Right cardiac atrium (tissue), 5 donors: ENCODE results near the gene TEKT5. TPM values are rescaled to one million over a fixed set of nuclear protein-coding genes. Genes with fewer than 3 reads are reported as not detected.
"Not testable (repeated sequence)": the region's sequence is repeated elsewhere in the genome, so short reads cannot be mapped to it uniquely, and the experiment has no call there.

Experiments used
- ATAC-seq, 2 donors: fragments of 200-7000 bp; cut with Tn5 transposase; one replicate each; pipeline versions ENCODE4 v1.8.0 to v1.9.1; 2020; ENCODE audit warnings: moderate library complexity in 2 of 2, mild to moderate bottlenecking in 1 of 2
- DNase-seq, 3 donors: peaks; one replicate each; pipeline ENCODE4 v3.0.0-alpha.2; 2020
- H3K27ac ChIP-seq: one replicate; pipeline ENCODE4 v1.5.1; 2013; ENCODE audit warnings: mild to moderate bottlenecking, low read length, control low read depth, moderate library complexity
- H3K27me3 ChIP-seq: one replicate; pipeline ENCODE4 v1.6.1; 2013; ENCODE audit not compliant: control insufficient read depth, insufficient read depth
- H3K4me1 ChIP-seq: one replicate; pipeline ENCODE4 v1.6.1; 2013; ENCODE audit warnings: low read length; ENCODE audit not compliant: control insufficient read depth, insufficient read depth
- H3K4me3 ChIP-seq: one replicate; pipeline ENCODE4 v1.5.1; 2013; ENCODE audit warnings: low read length, control low read depth
- H3K9me3 ChIP-seq: one replicate; pipeline ENCODE4 v1.6.1; 2013; ENCODE audit warnings: low read length; ENCODE audit not compliant: control insufficient read depth
- WGBS: extraction: QIAGEN DNeasy Blood & Tissue Kit; methylation state at CpG from one replicate; pipeline ENCODE4 v1.1.7; 2013; 5-methylcytosine and 5-hydroxymethylcytosine counted together
- intact Hi-C, 4 donors: fragments of 100-400 bp; cut with DNase I; formaldehyde crosslinking; loops; one replicate each; pipeline versions ENCODE4 v1.11.0 to v1.14.0; 2022 to 2023
- polyA plus RNA-seq: library from polyadenylated mRNA; stranded (reverse); fragments of 200-250 nt; gene quantifications from one replicate; pipeline ENCODE4 v1.2.3, GENCODE V29; 2013
- total RNA-seq, 4 donors: library from RNA; stranded (reverse); fragmentation: NEBNext Ultra II Directional; extraction: Animal tissue kit (Norgen Biotek cat#: 25700); gene quantifications; one replicate each; pipeline ENCODE4 v1.2.1, GENCODE V29; 2021
- donor health status: healthy with polysubstance abuse.
- donor health status: DM: no; HTN: yes; CAD: no.
- donor health status: DM: no; HTN: no; CAD: no.
- donor health status: DM: no; HTN: yes; CAD: no; lungs with severe emphysema.
- donor health status: DM: yes; HTN: yes; CAD: no.

TEKT5 gene
- total and polyA plus RNA-seq, 5 donors: 0.07 TPM; not detected in 4

DNA sequence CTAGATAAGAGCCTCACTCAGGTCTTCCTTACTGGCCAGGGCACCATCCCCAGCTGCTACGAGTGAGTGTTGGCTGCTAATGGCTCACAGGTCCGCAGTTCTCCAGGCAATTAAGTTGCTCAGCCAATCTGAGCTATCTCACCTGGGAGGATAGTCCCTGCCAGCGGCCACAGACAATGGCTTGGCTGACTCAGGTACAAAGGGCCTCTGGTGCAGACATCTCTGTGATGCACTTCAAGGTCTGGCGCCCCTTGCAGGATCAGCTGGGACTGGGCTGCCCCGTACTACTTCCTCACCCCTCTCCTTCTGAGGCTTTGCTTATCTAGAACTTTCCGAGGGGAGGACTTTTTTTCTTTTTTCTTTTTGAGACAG, 65.2 kb downstream of the TEKT5 start:
- WGBS: 60% methylated on average over 6 of the region's 6 CpGs
- DNase-seq (no peak), ATAC-seq (no peak)
- H3K4me3 ChIP-seq: no peak overlapping the region
- H3K27me3 ChIP-seq: no peaks in the 10 kb centered on the region
- no peaks in the 10 kb centered on the region for H3K9me3 ChIP-seq
- intact Hi-C loops: no loop called here
- H3K27ac ChIP-seq: no peak overlapping the region
- H3K4me1 ChIP-seq: no peaks in the 10 kb centered on the region

DNA sequence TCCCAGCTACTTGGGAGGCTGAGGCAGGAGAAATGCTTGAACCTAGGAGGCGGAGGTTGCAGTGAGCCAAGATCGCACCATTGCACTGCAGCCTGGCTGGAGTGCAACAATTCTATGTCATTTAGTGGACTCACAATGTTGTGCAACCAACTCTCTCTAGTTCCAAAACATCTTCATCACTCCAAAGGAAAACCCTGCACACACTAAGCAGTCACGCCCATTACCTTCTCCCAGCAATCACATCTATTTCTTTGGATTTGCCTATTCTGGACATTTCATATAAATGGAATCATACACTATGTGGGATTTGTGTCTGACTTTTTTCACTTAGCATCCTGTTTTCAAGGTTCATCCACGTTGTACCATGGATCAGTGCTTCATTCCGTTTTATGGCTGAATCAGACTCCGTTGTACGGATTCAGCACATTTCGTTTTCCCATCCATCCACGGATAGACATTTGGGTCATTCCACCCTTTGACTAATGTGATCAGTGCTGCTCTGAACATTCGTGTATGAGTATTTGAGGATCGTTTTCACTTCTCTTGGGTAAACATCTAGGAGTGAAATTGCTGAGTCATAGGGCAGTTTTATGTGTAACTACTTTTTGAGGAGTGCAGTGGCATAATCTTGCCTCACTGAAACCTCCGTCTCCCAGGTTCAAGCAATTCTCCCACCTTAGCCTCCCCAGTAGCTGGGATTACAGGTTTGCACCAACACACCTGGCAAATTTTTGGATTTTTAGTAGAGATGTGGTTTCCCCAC, 69.0 kb downstream of the TEKT5 start:
- Histone ChIP-seq H3K27ac (no peak overlapping the region), H3K4me3 (no peak overlapping the region), H3K9me3 (no peaks in the 10 kb centered on the region), H3K27me3 (no peaks in the 10 kb centered on the region), H3K4me1 (no peaks in the 10 kb centered on the region)
- intact Hi-C loops: no loop called here
- no peak for ATAC-seq
- DNase-seq: no peak
- 87% methylated on average over 12 of the region's 12 CpGs for WGBS

DNA sequence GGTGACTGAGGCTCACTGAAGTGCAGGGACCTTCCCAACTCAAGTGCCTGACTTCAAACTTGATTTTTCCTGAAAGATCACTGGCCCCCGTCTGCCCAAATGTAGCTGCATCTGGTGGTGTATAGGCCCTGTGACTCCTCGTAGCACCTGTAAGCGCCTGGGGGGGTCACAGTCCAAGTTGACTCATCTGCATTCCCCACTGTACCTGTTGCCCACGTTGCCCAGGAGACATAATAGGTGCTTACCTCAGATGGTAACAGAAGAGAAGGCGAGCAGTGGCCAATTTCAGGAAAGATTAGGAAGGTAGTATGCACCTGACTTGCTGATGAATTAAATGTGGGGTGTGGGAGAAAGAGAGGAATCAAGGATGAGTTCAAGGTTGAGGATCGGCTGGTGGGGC, 70.2 kb downstream of the TEKT5 start:
- WGBS: 87% methylated on average over 6 of the region's 6 CpGs
- Histone ChIP-seq H3K9me3 (no peaks in the 10 kb centered on the region), H3K4me1 (no peaks in the 10 kb centered on the region), H3K27me3 (no peaks in the 10 kb centered on the region), H3K27ac (no peak overlapping the region), H3K4me3 (no peak overlapping the region)
- intact Hi-C loops: no loop called here
- DNase-seq (no peak), ATAC-seq (no peak)

DNA sequence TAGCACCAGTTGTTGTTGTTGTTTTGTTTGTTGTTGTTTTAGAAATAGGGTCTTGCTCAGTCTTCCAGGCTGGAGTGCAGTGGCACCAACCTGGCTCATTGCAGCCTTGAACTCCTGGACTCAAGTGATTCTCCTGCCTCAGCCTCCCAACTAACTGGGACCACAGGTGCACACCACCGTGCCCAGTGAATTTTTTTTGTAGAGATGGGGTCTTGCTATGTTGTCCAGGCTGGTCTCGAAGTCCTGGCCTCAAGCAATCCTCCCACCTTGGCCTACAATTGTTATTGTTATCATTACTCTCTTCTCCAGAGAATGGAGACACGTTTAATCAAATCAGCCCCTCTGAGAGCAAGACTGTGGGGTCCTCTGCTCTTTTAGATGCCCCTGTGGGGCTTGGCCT, 71.7 kb downstream of the TEKT5 start:
- no peak for ATAC-seq

DNA sequence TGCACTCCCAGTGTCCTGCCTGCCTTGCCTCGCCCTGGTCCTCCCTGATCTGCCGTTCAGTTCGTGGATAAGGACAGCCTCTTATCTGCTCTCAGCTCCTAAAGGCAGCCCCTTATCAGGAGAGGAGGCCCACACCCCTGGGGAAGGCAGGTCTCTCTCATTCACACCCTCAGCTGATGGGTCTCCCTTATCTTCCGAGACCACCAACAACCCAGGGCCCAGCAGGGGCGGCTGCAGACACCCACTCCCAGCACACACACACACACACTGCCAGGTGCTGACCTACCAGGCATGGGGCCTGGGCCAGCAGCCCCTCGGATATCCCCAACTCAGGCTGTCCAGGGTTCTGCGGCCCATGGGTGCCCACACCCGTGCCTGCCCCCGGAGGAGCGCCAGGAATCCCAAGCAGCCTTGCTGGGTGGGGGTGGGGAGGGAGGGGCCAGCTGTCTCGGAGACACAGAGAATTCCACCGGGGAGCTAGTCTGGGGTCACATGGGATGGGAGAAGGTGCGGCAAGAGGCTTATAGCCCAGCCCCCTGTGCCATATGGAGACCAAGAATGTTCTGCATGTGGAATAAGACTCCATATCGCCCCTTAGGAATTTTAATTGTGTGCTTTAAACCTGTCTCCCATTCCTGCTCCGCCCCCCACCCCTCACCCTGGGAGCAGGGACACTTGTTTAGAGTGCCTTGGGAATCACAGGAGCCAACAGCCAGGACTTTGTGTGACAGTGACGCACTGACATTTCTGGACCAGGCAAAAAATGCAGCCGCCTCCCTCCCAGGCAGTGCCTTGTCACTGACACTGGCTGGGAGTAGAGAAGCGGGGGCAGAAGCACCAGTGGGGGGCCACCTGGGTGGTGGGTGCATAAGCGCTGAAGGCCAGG, 72.5 kb downstream of the TEKT5 start:
- intact Hi-C loops: no loop called here
- no peaks in the 10 kb centered on the region for H3K27me3 ChIP-seq
- ATAC-seq (peak; percentile 72 to 73), DNase-seq (peak; percentile 34 to 60 (median 59))
- WGBS: 50% methylated on average over 19 of the region's 19 CpGs
- H3K4me3 ChIP-seq: no peak overlapping the region
- peaks cover 5% of the 10 kb centered on the region for H3K4me1 ChIP-seq
- no peaks in the 10 kb centered on the region for H3K9me3 ChIP-seq
- H3K27ac ChIP-seq: peak overlapping the region; percentile 76

More for the DNA sequence above, 71.7 kb downstream of the TEKT5 start:
- Histone ChIP-seq H3K27me3 (no peaks in the 10 kb centered on the region), H3K4me3 (no peak overlapping the region), H3K9me3 (no peaks in the 10 kb centered on the region), H3K4me1 (no peaks in the 10 kb centered on the region), H3K27ac (peak overlapping the region; percentile 76)
- intact Hi-C loops: no loop called here
- DNase-seq: no peak
- WGBS: 78% methylated on average over 3 of the region's 3 CpGs

DNA sequence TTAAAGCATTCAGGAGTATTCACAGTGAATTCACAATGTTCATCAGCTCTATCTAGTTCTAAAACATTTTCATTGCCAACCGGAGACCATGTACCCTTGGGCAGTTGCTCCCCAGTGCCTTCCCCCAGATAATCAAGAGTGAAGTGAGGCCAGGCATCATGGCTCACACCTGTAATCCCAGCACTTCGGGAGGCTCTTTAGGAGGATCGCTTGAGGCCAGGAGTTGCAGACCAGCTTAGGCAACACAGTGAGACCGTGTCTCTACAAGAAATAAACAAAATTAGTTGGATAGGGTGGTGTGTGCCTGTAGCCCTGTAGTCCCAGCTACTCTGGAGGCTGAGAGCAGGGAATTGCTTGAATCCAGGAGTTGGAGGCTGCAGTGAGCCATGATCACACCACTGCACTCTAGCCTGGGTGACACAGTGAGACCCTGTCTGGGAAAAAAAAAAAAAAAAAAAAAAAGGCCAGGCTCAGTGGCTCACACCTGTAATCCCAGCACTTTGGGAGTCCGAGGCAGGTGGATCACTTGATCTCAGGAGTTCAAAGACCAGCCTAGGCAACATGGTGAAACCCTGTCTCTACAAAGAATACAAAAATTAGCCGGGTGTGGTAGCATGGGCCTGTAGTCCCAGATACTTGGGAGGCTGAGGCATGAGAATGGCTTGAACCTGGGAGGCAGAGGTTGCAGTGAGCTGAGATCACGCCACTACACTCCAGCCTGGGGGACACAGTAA, 73.3 kb downstream of the TEKT5 start:
- H3K4me3 ChIP-seq, H3K9me3 ChIP-seq, DNase-seq, H3K27me3 ChIP-seq, ATAC-seq, intact Hi-C loops, H3K4me1 ChIP-seq: not testable (repeated sequence)
- WGBS: 80% methylated on average over 7 of the region's 7 CpGs
- H3K27ac ChIP-seq: peak overlapping the region; percentile 33

DNA sequence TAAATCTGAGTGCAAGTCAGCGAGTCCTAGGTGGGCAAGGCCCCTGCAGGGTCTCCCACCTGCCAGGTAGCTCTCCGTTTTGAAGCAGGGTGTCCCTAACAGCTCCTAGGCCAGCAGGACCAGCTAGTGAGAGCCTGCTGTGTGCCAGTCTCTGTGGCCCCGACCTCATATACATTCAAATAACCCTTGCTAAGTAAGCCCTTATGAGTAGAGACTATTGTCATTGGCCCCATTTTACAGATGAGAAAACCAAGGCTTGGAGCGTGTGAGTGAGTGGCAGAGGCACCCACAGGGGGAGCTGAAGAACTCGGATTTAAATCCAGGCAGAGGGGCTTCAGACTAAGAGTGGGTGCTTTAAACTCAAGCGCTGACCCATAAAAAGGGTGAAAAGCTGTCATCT, 74.6 kb downstream of the TEKT5 start:
- Histone ChIP-seq H3K4me1 (peaks cover 5% of the 10 kb centered on the region), H3K27ac (no peak overlapping the region), H3K27me3 (no peaks in the 10 kb centered on the region), H3K9me3 (no peaks in the 10 kb centered on the region), H3K4me3 (no peak overlapping the region)
- WGBS: 85% methylated on average over 6 of the region's 6 CpGs
- intact Hi-C loops: no loop called here
- ATAC-seq: no peak
- DNase-seq: no peak

DNA sequence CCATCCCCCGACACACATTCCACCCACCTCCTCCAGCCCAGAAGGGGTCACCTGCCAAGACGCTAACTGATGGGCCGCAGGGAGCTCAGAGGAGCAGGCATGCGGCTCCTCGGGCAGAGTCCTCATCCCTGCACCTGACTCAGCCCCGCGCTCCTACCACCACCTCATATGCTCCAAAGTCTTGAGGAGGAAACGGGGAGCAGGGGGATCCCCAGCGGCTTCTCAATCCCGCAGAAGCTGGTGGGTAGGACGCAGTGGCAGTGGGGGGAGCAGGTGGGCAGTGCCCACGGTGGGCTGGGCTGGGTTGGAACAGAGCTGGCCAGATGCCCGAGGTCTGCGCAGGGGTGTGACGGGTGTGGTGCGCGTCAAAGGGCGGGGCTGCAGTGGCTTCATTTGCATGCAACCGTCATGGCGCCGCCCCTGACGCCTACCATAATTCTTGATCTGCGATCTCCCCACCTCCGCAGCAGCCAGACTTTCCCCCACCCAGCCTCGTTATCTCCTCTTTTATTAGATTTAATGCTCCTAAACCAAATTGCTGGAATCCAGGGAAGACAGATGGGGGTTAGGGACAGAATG, 75.4 kb downstream of the TEKT5 start:
- DNase-seq (peak; percentile 61 to 87 (median 84)), ATAC-seq (peak; percentile 47 to 56)
- intact Hi-C loops: loop anchor here in 3 of 4 donors (2.0 to 10.0 kb wide), 4 partner anchors 37 to 65 kb away; partner anchors contain the start of gene EMP2 (in 2 of the 3)
- Histone ChIP-seq H3K4me3 (no peak overlapping the region), H3K27me3 (no peaks in the 10 kb centered on the region), H3K9me3 (no peaks in the 10 kb centered on the region), H3K4me1 (peaks cover 5% of the 10 kb centered on the region), H3K27ac (peak overlapping the region; percentile 61)
- WGBS: 27% methylated on average over 25 of the region's 25 CpGs

DNA sequence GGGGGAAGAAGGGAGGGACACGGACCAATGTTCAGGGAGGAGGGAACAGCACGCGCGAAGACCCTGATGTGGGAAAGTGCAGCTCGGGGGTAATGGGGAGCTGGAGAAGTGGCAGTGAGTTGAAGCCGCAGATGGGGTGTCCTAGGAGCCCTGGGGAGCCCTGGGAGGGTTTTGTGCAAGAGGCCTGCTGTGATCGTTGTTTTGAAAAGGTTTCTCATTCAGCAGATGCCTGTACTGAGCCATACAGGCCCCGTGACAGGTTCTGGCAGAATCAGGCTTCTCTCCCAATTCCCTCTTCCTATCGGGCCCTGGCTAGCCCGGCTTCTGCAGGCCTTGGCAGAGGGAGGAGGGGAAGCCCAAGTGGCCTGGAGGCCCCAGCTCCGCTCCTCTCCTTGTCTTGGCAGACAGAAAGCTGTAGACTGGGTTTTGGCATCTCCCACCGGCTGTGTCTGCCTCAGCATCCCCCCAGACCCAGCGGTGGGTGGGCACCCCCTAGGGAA, 76.0 kb downstream of the TEKT5 start:
- WGBS: 54% methylated on average over 13 of the region's 13 CpGs
- Histone ChIP-seq H3K4me1 (peaks cover 5% of the 10 kb centered on the region), H3K4me3 (no peak overlapping the region), H3K27me3 (no peaks in the 10 kb centered on the region), H3K27ac (peak overlapping the region; percentile 61), H3K9me3 (no peaks in the 10 kb centered on the region)
- DNase-seq: peak; percentile 30 to 73 (median 70)
- intact Hi-C loops: loop anchor here in 3 of 4 donors (2.0 to 10.0 kb wide), 4 partner anchors 36 to 64 kb away; partner anchors contain the start of gene EMP2 (in 2 of the 3)
- ATAC-seq: peak; percentile 1 to 50

DNA sequence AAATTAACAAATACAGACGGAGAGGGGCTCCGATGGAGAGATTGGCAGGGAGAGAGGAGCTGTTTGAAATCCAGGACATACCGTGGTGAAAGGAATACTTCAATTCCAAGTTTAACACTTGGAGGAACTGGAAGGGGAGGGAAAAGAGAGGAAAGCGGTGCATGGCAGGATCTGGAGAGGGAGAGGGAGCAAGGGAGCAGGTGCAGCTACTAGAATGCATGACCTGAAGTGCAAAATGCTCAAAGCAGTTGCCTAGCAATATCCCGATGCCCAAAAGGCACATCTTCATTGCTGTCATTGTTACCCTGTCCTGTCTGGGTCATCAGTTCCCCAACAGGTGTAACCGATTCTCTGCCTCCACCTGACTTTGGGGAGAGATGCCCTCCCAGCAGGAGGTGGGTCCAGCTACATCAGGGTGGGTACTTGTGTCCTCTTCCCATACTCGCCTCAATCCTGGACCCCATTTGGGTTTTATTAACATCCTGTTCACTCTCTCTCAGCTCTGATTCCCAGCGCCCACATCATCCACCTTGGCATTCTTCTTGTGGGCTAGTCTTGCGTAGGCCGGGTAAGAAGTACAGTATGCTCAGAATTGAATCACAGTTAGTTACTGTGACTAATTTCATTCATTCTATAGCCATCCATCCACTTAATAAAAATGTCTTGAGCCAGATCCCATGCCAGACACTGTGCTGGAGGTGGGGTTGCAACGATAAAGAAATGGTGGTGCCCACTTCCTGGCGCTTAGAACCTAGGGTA, 76.9 kb downstream of the TEKT5 start:
- Histone ChIP-seq H3K9me3 (no peaks in the 10 kb centered on the region), H3K4me1 (peaks cover 5% of the 10 kb centered on the region), H3K27me3 (no peaks in the 10 kb centered on the region), H3K27ac (no peak overlapping the region), H3K4me3 (no peak overlapping the region)
- intact Hi-C loops: loop anchor here in 3 of 4 donors (2.0 to 10.0 kb wide), 4 partner anchors 36 to 63 kb away; partner anchors contain the start of gene EMP2 (in 2 of the 3)
- ATAC-seq (no peak), DNase-seq (no peak)
- WGBS: 67% methylated on average over 12 of the region's 12 CpGs
